GM12878 (cell line): Measurements from ENCODE around the gene NDUFV3.

Experiments
- ATF3 ChIP-seq: IDR thresholded peaks from 2 replicates; pipeline ENCODE4 v1.6.1; 2011; ENCODE audit warnings: low read depth, mild to moderate bottlenecking, low read length, moderate library complexity, borderline replicate concordance; ENCODE audit errors: extremely low read depth
- BHLHE40 ChIP-seq, 2 experiments: fragments of 450-650 bp in 1 of 2; IDR thresholded peaks; 2 replicates each; pipeline ENCODE4 v1.6.1; 2011 to 2017; ENCODE audit warnings: low read depth in 2 of 2, borderline replicate concordance in 1 of 2, improper control_type of control experiment in 1 of 2, low read length in 1 of 2, mild to moderate bottlenecking in 1 of 2
- CTCF ChIP-seq, 3 experiments: IDR thresholded peaks in 2 of 3; conservative IDR thresholded peaks in 1 of 3; 2 replicates each; pipeline ENCODE4 v1.5.1; 2011; ENCODE audit warnings: low read depth in 3 of 3, low read length in 3 of 3, mild to moderate bottlenecking in 3 of 3, control low read depth in 2 of 3, moderate library complexity in 2 of 3, inconsistent platforms in 1 of 3, mixed read lengths in 1 of 3; ENCODE audit not compliant: control insufficient read depth in 2 of 3, insufficient read depth in 1 of 3; ENCODE audit errors: extremely low read depth in 1 of 3
- EP300 ChIP-seq, 2 experiments: fragments of 150-350 bp in 1 of 2; IDR thresholded peaks; 2 replicates each; pipeline ENCODE4 v1.6.1; 2011 to 2012; ENCODE audit warnings: low read depth in 2 of 2, low read length in 2 of 2, borderline replicate concordance in 1 of 2, improper control_type of control experiment in 1 of 2, inconsistent platforms in 1 of 2; ENCODE audit not compliant: control insufficient read depth in 1 of 2
- HDAC2 ChIP-seq: fragments of 200-600 bp; sonication (generic); IDR thresholded peaks from 2 replicates; pipeline ENCODE4 v1.6.1; 2017
- JUND ChIP-seq: IDR thresholded peaks from 2 replicates; pipeline ENCODE4 v1.6.1; 2012; ENCODE audit warnings: low read depth, mild to moderate bottlenecking, low read length, improper control_type of control experiment, moderate library complexity
- TAF1 ChIP-seq: IDR thresholded peaks from 2 replicates; pipeline ENCODE4 v1.6.1; 2011; ENCODE audit warnings: mild to moderate bottlenecking, low read depth, low read length, borderline replicate concordance
- ZNF274 ChIP-seq: IDR thresholded peaks from one replicate; pipeline ENCODE4 v1.8.0; 2011; ENCODE audit not compliant: insufficient read length, insufficient read depth

- TF ChIP-seq CTCF (IDR thresholded peaks at IDR 0.05 in 2 of 3, conservative IDR thresholded peaks at IDR 0.05 in 1 of 3; ENCODE audit: control insufficient read depth in 2 of 3, extremely low read depth in 1 of 3, insufficient read depth in 1 of 3, low read depth in 3 of 3, low read length in 3 of 3), result no peak
- no peak for TF ChIP-seq JUND
- TF ChIP-seq ATF3, result no peak
- no peak for TF ChIP-seq EP300 (IDR thresholded peaks at IDR 0.05; ENCODE audit: borderline replicate concordance in 1 of 2, control insufficient read depth in 1 of 2, low read depth in 2 of 2, low read length in 2 of 2)
- TF ChIP-seq HDAC2, result no peak
- TF ChIP-seq TAF1, result no peak
- TF ChIP-seq ZNF274, result no peak
- TF ChIP-seq BHLHE40 (IDR thresholded peaks at IDR 0.05; ENCODE audit: borderline replicate concordance in 1 of 2, low read depth in 2 of 2, low read length in 1 of 2), result no peak
These were observed 9.2 kb upstream of the NDUFV3 start for GRCh38 chr21:42883921-42884320.
